ENCODE results near the gene SYNRG.

SYNRG gene

GRCh38 chr17:37500378-37500777, 108.8 kb downstream of the SYNRG start:
- DNase-seq: no peak

GRCh38 chr17:37494971-37495370, 114.2 kb downstream of the SYNRG start:
- no peak for DNase-seq

- no peak for DNase-seq
These were observed 114.8 kb downstream of the SYNRG start for GRCh38 chr17:37494401-37494831.

GRCh38 chr17:37493249-37494027, 115.8 kb downstream of the SYNRG start:
- DNase-seq: no peak

- no peak for DNase-seq
These were observed 117.1 kb downstream of the SYNRG start for GRCh38 chr17:37492167-37492566.

GRCh38 chr17:37490638-37491614, 118.3 kb downstream of the SYNRG start:
- DNase-seq: no peak

- DNase-seq: peak; percentile 53 to 73
These were observed 119.1 kb downstream of the SYNRG start for GRCh38 chr17:37490022-37490587.

- peak; percentile 82 to 85 for DNase-seq
These were observed 119.8 kb downstream of the SYNRG start, which contains the start of gene DUSP14 for GRCh38 chr17:37489197-37490001. Gene DUSP14 (plus strand): TSS chr17:37489891. CDS start chr17:37512273, 22,382 bp downstream.

- peak; percentile 29 to 53 for DNase-seq
These were observed 120.5 kb downstream of the SYNRG start for GRCh38 chr17:37488607-37489196.

GRCh38 chr17:37488009-37488604, 121.1 kb downstream of the SYNRG start:
- peak in 1 of 2 donors; percentile 10 for DNase-seq

- DNase-seq: no peak
These were observed 123.2 kb downstream of the SYNRG start for GRCh38 chr17:37485938-37486570.

GRCh38 chr17:37483311-37484039, 125.7 kb downstream of the SYNRG start:
- DNase-seq: no peak

GRCh38 chr17:37481001-37481665, 128.1 kb downstream of the SYNRG start:
- DNase-seq: no peak

- no peak for DNase-seq
These were observed 128.8 kb downstream of the SYNRG start for GRCh38 chr17:37480427-37480826.

- no peak for DNase-seq
These were observed 130.2 kb downstream of the SYNRG start for GRCh38 chr17:37479025-37479424.

GRCh38 chr17:37478187-37478586, 131.0 kb downstream of the SYNRG start:
- no peak for DNase-seq

- DNase-seq: no peak
These were observed 132.6 kb downstream of the SYNRG start for GRCh38 chr17:37476431-37477120.

- no peak for DNase-seq
These were observed 133.3 kb downstream of the SYNRG start for GRCh38 chr17:37475731-37476420.

Measured in CD4-positive, alpha-beta T cell treated with Interleukin-4 for 1 hour (primary cell).